ENCODE data around the gene RNF150.
"Not testable (repeated sequence)": the region's sequence is repeated elsewhere in the genome, so short reads cannot be mapped to it uniquely, and the experiment has no call there.

The RNF150 gene

DNA sequence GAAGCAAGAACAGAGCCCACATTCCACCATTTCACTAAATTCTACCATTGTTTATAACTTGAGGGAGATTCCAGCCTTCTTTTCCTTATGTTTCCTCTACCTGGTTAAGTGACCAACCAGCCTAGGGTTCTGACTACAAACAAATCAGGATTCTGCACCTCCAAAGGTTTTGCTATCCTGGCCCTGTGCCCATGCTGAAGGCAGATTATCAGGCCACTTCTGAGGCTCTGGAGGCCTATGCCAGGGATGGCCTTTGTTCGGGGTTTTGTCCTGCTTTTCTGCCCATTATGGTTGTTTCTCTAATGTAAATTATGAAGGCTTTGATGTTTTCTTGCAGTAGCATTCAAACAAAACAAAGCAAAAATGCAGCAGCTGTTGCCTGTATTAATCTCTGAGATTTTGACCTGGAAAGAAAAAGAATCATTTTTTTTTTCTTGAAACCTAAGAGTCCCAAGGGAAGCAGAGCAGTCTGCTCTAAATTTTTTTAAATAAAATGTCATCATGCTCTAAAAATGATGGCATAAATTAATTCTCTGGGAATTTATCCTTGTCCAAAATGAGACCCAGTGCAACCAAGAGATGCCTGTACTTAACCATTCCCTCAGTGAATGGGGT lies 55.6 kb downstream of the RNF150 start:
- DNase-seq (ENCODE audit: low read depth, low spot score) = no peak

- no peak for DNase-seq (ENCODE audit: low read depth, low spot score)
Observed at GRCh38 chr4:141075553-141075952, 57.7 kb downstream of the RNF150 start.

GRCh38 chr4:141074098-141074878 lies 59.0 kb downstream of the RNF150 start:
- no peak for DNase-seq (ENCODE audit: low read depth, low spot score)

GRCh38 chr4:141066690-141067089 lies 66.6 kb downstream of the RNF150 start:
- no peak for DNase-seq (ENCODE audit: low read depth, low spot score)

DNA sequence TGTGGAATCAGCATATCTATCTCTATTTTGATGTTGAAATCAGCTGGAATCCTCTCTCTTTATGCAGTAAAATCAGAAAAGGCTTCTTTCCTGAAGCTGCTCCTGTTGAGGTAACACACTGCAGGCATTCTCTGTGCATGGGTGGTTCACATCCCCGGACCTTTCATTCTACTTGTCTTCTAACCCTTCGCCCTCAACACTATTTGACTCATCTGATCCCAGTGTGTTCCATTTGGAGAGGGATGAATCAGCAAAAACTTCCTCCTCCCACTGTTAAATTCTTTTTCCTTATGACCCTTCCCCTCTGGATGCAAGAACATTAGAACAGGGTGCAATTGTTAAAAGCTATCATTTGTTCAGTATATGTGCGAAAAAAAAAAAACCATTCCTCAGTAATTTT lies 67.4 kb downstream of the RNF150 start:
- no peak for DNase-seq (ENCODE audit: low read depth, low spot score)

GRCh38 chr4:141062651-141063050 lies 70.6 kb downstream of the RNF150 start:
- no peak for DNase-seq (ENCODE audit: low read depth, low spot score)

DNA sequence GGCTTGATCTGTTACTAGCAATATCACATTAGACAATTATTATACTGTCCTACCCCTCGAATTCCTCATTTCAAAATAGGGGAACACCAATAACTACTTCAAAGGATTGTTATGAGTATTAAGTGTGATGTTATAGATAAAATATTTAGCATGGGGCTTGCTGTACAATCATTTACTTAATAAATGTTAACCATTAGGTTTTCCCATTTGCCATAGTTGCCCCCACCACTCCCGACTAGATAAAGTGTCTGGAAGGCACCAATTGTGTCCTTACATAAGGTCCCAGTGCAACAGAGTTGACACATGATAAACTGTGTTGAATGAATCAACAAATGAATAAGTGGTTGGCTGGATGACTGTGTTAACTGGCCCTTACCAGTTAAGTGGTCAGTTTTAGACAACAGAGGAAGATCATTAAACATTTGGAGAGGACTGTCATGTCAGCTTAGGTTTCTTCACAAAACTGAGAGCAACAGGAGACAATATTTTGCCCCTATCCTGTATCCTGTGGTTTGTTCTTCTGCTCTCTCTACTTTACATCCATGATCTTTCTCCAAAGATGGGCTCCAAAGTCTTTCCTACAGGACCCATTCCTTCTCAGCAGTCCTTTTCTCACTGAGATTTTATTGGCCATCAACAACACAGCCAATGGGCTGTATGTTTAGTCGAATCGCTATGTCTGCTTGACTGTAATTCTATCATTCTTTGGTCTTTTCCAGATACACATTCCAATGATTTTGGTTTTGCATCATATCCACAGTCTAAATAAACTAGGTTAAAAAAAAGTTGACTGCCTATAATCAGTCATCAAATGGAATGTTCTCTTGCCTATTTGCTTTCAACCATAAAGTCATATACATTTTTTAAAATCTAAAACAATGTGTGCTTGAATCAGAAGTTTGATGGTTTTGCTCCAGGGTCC lies 74.4 kb downstream of the RNF150 start:
- no peak for DNase-seq (ENCODE audit: low read depth, low spot score)

DNA sequence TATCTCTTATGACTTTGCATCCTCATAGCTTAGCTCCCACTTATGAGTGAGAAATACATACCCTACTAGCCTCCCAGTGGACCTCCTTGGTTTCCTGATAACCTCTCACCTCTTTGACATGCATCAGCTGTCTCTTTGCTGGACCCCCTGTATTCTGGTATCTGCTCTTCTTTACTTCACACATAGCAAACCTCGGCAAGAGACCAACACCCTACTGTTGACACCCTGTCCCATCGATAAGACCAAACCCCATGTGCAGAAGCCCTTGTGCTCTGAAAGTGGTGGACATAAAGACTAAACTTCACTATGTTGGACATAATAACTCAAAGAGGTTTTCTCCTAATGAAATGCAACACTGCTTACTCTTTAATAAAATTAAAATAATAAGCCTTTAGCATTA lies 75.7 kb downstream of the RNF150 start:
- DNase-seq (ENCODE audit: low read depth, low spot score) = no peak

- DNase-seq (ENCODE audit: low read depth, low spot score) = no peak
Observed at GRCh38 chr4:141056473-141056872, 76.8 kb downstream of the RNF150 start.

GRCh38 chr4:141054446-141054845 lies 78.8 kb downstream of the RNF150 start:
- DNase-seq (ENCODE audit: low read depth, low spot score) = no peak

- not testable (repeated sequence) for DNase-seq (ENCODE audit: low read depth, low spot score)
Observed at GRCh38 chr4:141050999-141051398, 82.3 kb downstream of the RNF150 start.

- no peak for DNase-seq (ENCODE audit: low read depth, low spot score)
Observed at GRCh38 chr4:141047228-141047884, 85.9 kb downstream of the RNF150 start.

GRCh38 chr4:141046255-141046654 lies 87.0 kb downstream of the RNF150 start:
- peak; percentile 41 for DNase-seq (ENCODE audit: low read depth, low spot score)

DNA sequence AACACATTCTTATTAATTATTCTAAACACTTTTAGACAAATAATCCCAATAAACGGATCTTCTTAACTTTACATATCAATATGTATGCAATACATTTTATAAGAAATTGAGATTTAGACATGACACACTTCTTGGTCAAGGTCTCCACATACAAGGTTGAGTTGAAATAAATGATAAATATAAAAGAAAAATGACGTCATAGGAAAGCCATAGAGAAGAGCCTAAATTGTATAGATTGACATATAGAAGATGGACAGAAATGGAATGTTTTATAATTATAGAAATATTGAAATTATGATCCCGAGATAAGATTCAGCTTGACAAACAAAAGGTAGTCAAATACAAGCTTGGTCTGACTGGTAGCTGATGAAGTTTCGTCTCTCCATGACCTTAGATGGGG lies 87.4 kb downstream of the RNF150 start:
- DNase-seq (ENCODE audit: low read depth, low spot score) = no peak

DNA sequence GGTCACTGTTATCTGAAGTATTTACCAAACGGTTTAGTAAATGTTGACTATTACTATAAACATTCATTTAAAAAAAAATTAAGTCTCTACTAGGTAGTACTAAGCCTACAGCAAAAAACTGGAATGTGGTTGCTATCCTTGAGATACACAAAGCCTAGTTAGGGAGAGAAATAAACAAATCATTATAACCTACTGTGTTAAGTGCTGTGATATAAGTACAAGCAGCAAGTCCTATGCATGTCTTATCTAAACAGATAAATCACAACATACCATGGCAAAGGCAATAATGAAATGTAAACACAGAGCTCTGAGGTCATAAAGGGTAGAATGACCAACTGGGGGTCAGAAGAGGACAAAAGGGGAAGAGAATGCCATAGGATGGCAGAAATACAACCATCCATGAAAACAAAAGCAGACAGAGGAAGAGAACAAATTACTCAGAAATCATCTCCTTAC lies 92.2 kb downstream of the RNF150 start:
- DNase-seq (ENCODE audit: low read depth, low spot score) = no peak

DNA sequence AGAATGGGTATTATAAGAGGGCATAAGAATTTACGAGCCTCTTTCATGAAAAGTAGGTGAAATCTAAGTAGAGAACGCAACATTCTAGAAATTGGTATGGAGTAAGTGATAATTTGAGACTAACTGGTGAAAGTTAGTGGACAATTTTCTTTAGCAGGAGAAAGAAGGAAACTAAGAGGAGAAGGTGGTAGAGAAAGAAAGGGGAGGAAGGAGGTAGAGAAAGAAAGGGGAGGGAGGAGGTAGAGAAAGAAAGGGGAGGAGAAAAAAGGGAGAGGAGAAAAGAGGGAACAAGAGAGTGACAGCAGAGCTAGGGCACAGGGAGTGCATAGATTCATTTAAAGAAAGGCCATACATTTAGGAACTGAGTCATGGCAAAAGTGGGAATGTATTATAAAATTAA lies 94.1 kb downstream of the RNF150 start:
- no peak for DNase-seq (ENCODE audit: low read depth, low spot score)

GRCh38 chr4:141038428-141038827 lies 94.8 kb downstream of the RNF150 start:
- no peak for DNase-seq (ENCODE audit: low read depth, low spot score)

- DNase-seq (ENCODE audit: low read depth, low spot score) = no peak
Observed at GRCh38 chr4:141037446-141037845, 95.8 kb downstream of the RNF150 start.

GRCh38 chr4:141036786-141037185 lies 96.5 kb downstream of the RNF150 start:
- no peak for DNase-seq (ENCODE audit: low read depth, low spot score)

DNA sequence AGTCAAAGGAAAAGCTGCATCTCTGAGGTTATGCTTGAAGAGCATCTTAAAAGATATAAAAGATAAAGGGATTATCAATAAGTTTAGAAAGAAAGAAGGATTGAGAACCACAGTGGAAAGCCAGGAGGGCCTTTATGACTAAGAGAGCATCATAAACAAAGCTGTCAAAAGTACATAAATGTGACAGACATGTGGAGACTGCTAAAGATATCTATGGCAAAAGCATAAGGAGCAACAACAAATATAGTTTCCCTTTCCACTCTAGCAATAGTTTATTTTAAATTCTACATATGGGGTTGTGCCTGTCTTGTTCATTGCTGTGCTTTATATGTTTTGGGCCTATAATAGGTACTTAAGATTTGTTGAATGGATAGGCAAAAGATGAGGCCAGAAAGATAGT lies 97.3 kb downstream of the RNF150 start:
- DNase-seq (ENCODE audit: low read depth, low spot score) = no peak

GRCh38 chr4:141028024-141028529 lies 105.2 kb downstream of the RNF150 start:
- DNase-seq (ENCODE audit: low read depth, low spot score) = no peak

Measured in smooth muscle cell of the brain vasculature (primary cell).